ENCODE measurements around the gene B4GALT6.

DNA sequence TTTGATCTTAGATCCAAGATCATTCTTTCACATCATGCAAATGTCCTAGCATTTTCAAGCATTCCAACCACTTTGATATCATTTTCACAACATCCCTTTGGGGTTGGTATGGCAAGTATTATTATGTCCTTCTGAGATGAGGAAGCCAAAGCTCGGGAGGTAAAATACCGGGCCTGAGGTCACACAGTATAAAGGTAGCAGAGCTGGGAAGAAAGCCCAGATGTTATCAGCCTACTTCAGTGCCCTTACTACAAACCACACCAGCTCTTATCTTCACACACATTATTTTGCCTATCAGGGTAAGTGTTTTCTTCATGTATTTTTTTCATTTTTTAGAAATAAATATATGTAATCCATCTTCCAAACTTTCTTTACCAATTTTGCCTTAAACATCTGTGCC lies 4.2 kb upstream of the B4GALT6 start:
- no peak for TF ChIP-seq POLR2A (IDR thresholded peaks at IDR 0.05)
- TF ChIP-seq, protein P1, sequence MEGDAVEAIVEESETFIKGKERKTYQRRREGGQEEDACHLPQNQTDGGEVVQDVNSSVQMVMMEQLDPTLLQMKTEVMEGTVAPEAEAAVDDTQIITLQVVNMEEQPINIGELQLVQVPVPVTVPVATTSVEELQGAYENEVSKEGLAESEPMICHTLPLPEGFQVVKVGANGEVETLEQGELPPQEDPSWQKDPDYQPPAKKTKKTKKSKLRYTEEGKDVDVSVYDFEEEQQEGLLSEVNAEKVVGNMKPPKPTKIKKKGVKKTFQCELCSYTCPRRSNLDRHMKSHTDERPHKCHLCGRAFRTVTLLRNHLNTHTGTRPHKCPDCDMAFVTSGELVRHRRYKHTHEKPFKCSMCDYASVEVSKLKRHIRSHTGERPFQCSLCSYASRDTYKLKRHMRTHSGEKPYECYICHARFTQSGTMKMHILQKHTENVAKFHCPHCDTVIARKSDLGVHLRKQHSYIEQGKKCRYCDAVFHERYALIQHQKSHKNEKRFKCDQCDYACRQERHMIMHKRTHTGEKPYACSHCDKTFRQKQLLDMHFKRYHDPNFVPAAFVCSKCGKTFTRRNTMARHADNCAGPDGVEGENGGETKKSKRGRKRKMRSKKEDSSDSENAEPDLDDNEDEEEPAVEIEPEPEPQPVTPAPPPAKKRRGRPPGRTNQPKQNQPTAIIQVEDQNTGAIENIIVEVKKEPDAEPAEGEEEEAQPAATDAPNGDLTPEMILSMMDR (IDR thresholded peaks at IDR 0.05): no peak

All from esophagus squamous epithelium (tissue), 4 donors.